SU-DHL-6 (cell line): Measurements from ENCODE around the gene FUOM.

ENCODE experiments used
- H2AFZ ChIP-seq: fragments of 200-600 bp; sonication (generic); 2 replicates; pipeline ENCODE4 v1.6.1; 2014; ENCODE audit warnings: low read depth, mild to moderate bottlenecking, moderate library complexity, mixed read lengths, antibody characterized with exemption, low read length; ENCODE audit not compliant: severe bottlenecking
- H3F3A ChIP-seq: fragments of 200-600 bp; shearing (Covaris generic); 2 replicates; pipeline ENCODE4 v1.6.0; 2016; ENCODE audit warnings: antibody characterized with exemption, mild to moderate bottlenecking; ENCODE audit not compliant: insufficient read depth
- H3K27ac ChIP-seq: fragments of 200-600 bp; sonication (generic); 2 replicates; pipeline ENCODE4 v1.5.1; 2016; ENCODE audit warnings: low read depth, mild to moderate bottlenecking, low read length, moderate library complexity, mixed read lengths
- H3K27me3 ChIP-seq: fragments of 200-600 bp; sonication (generic), shearing (Covaris generic); 2 replicates; pipeline ENCODE4 v1.6.0; 2014; ENCODE audit warnings: mild to moderate bottlenecking, low read length
- H3K36me3 ChIP-seq: fragments of 200-600 bp; sonication (generic); 2 replicates; pipeline ENCODE4 v1.6.1; 2014; ENCODE audit warnings: mild to moderate bottlenecking, low read length, mixed read lengths
- H3K4me2 ChIP-seq: fragments of 300-600, 200-600 bp; shearing (Covaris generic), sonication (generic); 2 replicates; pipeline ENCODE4 v1.6.0; 2014; ENCODE audit warnings: low read length, low read depth, mild to moderate bottlenecking; ENCODE audit not compliant: poor library complexity, severe bottlenecking
- H3K4me3 ChIP-seq: fragments of 200-600 bp; sonication (generic); 2 replicates; pipeline ENCODE4 v1.5.1; 2014; ENCODE audit warnings: antibody characterized with exemption, low read length, mild to moderate bottlenecking, mixed read lengths; ENCODE audit not compliant: insufficient read depth, poor library complexity, severe bottlenecking
- H3K79me2 ChIP-seq: fragments of 200-600 bp; sonication (generic); 2 replicates; pipeline ENCODE4 v1.6.1; 2014; ENCODE audit warnings: mild to moderate bottlenecking, low read length, moderate library complexity; ENCODE audit not compliant: insufficient read depth
- H3K9ac ChIP-seq: fragments of 200-600 bp; sonication (generic); 2 replicates; pipeline ENCODE4 v1.7.0; 2014; ENCODE audit warnings: mild to moderate bottlenecking, low read length
- H3K9me2 ChIP-seq: fragments of 200-600 bp; sonication (generic); replicated peaks from 2 replicates; pipeline ENCODE4 v1.6.1; 2014; ENCODE audit warnings: low read length; ENCODE audit not compliant: insufficient read depth
- H3K9me3 ChIP-seq: fragments of 200-600 bp; sonication (generic); 2 replicates; pipeline ENCODE4 v1.6.1; 2014; ENCODE audit warnings: low read length, mixed read lengths; ENCODE audit not compliant: insufficient read depth
- H4K20me1 ChIP-seq: fragments of 200-600 bp; sonication (generic); 2 replicates; pipeline ENCODE4 v1.6.1; 2014; ENCODE audit warnings: low read depth, mild to moderate bottlenecking, antibody characterized with exemption, low read length, moderate library complexity, mixed read lengths
- EZH2phosphoT487 ChIP-seq: fragments of 200-600 bp; sonication (generic), shearing (Covaris generic); conservative IDR thresholded peaks from 2 replicates; pipeline ENCODE4 v1.6.1; 2018; ENCODE audit warnings: mild to moderate bottlenecking, antibody characterized with exemption, low read length, moderate library complexity, mixed read lengths
- TF ChIP-seq, protein P1 (sequence below): fragments of 200-600 bp; sonication (generic); IDR thresholded peaks from one replicate; pipeline ENCODE4 v1.5.1; 2017; ENCODE audit warnings: antibody characterized with exemption, mild to moderate bottlenecking, low read length, moderate library complexity; ENCODE audit not compliant: insufficient read depth, poor library complexity, severe bottlenecking

FUOM gene

DNA sequence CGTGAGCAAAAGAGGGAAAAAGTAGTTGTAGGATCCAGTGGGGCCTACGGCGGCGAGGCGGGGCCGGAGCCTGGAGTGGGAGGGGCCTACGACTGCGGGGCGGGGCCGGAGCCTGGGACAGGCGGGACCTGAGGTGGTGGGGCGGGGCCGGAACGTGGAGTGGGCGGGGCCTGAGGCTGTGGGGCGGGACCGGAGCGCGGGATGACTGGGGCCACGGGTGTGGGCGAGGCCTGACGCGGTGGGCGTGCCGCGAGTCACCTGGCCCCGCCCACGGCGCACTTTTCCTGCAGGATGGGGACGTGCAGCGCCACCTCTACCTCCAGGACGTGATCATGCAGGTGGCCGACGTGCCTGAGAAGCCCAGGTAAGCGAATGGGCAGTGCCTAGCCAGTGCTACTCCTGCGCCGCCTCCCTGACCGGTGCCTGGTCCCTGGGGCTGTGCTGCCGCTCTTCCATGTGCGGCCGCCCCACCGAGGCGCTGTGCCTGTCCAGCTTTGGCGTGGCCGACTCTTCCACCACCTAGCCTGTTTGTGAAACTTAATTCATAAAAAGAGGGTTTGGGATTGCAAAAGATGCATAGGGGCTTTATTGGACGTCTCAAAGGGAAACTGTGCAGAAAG, 48.6 kb downstream of the FUOM start:
- peak overlapping the region; percentile 82 for H3K4me2 ChIP-seq
- no peaks in the 10 kb centered on the region for H3K9me2 ChIP-seq
- peaks cover 30% of the 10 kb centered on the region for H3K79me2 ChIP-seq
- H3K27me3 ChIP-seq: no peaks in the 10 kb centered on the region
- TF ChIP-seq, protein P1, sequence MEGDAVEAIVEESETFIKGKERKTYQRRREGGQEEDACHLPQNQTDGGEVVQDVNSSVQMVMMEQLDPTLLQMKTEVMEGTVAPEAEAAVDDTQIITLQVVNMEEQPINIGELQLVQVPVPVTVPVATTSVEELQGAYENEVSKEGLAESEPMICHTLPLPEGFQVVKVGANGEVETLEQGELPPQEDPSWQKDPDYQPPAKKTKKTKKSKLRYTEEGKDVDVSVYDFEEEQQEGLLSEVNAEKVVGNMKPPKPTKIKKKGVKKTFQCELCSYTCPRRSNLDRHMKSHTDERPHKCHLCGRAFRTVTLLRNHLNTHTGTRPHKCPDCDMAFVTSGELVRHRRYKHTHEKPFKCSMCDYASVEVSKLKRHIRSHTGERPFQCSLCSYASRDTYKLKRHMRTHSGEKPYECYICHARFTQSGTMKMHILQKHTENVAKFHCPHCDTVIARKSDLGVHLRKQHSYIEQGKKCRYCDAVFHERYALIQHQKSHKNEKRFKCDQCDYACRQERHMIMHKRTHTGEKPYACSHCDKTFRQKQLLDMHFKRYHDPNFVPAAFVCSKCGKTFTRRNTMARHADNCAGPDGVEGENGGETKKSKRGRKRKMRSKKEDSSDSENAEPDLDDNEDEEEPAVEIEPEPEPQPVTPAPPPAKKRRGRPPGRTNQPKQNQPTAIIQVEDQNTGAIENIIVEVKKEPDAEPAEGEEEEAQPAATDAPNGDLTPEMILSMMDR: no peak
- TF ChIP-seq EZH2phosphoT487: no peak
- H3K36me3 ChIP-seq: peaks cover 4% of the 10 kb centered on the region; the same call in 1 of the 2 replicates
- no peaks in the 10 kb centered on the region for H3K9me3 ChIP-seq
- peak overlapping the region; percentile 85 for H3K4me3 ChIP-seq
- peak overlapping the region; percentile 77 for H3K27ac ChIP-seq
- H2AFZ ChIP-seq: peak overlapping the region; percentile 84
- H4K20me1 ChIP-seq: no peaks in the 10 kb centered on the region
- peaks cover 5% of the 10 kb centered on the region; the same call in 1 of the 2 replicates for H3F3A ChIP-seq
- peak overlapping the region; percentile 85 for H3K9ac ChIP-seq

GRCh38 chr10:133308421-133309099, 49.3 kb downstream of the FUOM start, which contains the start of the genes TUBGCP2 and ZNF511:
TSS of gene TUBGCP2 (minus strand) at chr10:133308872. CDS start at chr10:133302941, 5,931 bp downstream.
TSS of gene ZNF511 (plus strand) at chr10:133308914. CDS start at chr10:133308944, 30 bp downstream.
- Histone ChIP-seq H3K79me2 (peaks cover 35% of the 10 kb centered on the region), H3K4me2 (peak within 1 kb of the TSS; percentile 82), H3K9me2 (no peaks in the 10 kb centered on the region), H3F3A (peaks cover 5% of the 10 kb centered on the region; the same call in 1 of the 2 replicates), H3K27ac (peak within 1 kb of the TSS; percentile 77), H3K36me3 (peaks cover 4% of the 10 kb centered on the region; the same call in 1 of the 2 replicates), H2AFZ (peak within 1 kb of the TSS; percentile 84), H3K27me3 (no peaks in the 10 kb centered on the region), H4K20me1 (no peaks in the 10 kb centered on the region), H3K9ac (peak within 1 kb of the TSS; percentile 85), H3K9me3 (no peaks in the 10 kb centered on the region), H3K4me3 (peak within 1 kb of the TSS; percentile 85)
- TF ChIP-seq EZH2phosphoT487: no peak
- TF ChIP-seq, protein P1: no peak

- no peaks in the 10 kb centered on the region for H4K20me1 ChIP-seq
These were observed 49.9 kb downstream of the FUOM start for GRCh38 chr10:133307776-133308420.

More at GRCh38 chr10:133307776-133308420, 49.9 kb downstream of the FUOM start:
- no peaks in the 10 kb centered on the region for H3K9me2 ChIP-seq
- peak overlapping the region; percentile 85 for H3K4me3 ChIP-seq
- H3K27ac ChIP-seq: peak overlapping the region; percentile 77
- peaks cover 4% of the 10 kb centered on the region; the same call in 1 of the 2 replicates for H3K36me3 ChIP-seq
- TF ChIP-seq, protein P1: peak; percentile 4
- no peak for TF ChIP-seq EZH2phosphoT487
- peak overlapping the region; percentile 82 for H3K4me2 ChIP-seq
- peaks cover 40% of the 10 kb centered on the region for H3K79me2 ChIP-seq
- no peaks in the 10 kb centered on the region for H3K9me3 ChIP-seq
- H2AFZ ChIP-seq: peak overlapping the region; percentile 84
- peaks cover 5% of the 10 kb centered on the region; the same call in 1 of the 2 replicates for H3F3A ChIP-seq
- peak overlapping the region; percentile 85 for H3K9ac ChIP-seq
- H3K27me3 ChIP-seq: no peaks in the 10 kb centered on the region
